PFSK-1 (cell line): ENCODE results near the gene FITM1.

Experiments used
- FOXP2 ChIP-seq: optimal IDR thresholded peaks from 2 replicates; pipeline ENCODE3; 2011; ENCODE audit warnings: borderline replicate concordance, control low read depth, inconsistent platforms; ENCODE audit not compliant: insufficient read depth; ENCODE audit errors: extremely low read length, extremely low read depth
- POLR2AphosphoS5 ChIP-seq: IDR thresholded peaks from 2 replicates; pipeline ENCODE4 v1.6.1; 2012; ENCODE audit warnings: low read depth, mild to moderate bottlenecking, control low read depth, low read length, moderate library complexity
- SIN3A ChIP-seq: IDR thresholded peaks from 2 replicates; pipeline ENCODE4 v1.6.1; 2012; ENCODE audit warnings: mild to moderate bottlenecking, low read length, moderate library complexity, borderline replicate concordance; ENCODE audit not compliant: insufficient read depth
- TAF1 ChIP-seq: IDR thresholded peaks from 2 replicates; pipeline ENCODE4 v1.6.1; 2012; ENCODE audit warnings: low read length, control low read depth, borderline replicate concordance; ENCODE audit not compliant: insufficient read depth

- TF ChIP-seq POLR2AphosphoS5: no peak
- TF ChIP-seq FOXP2: no peak
- no peak for TF ChIP-seq SIN3A
- TF ChIP-seq TAF1: no peak
Observed at GRCh38 chr14:24084440-24084839, 46.0 kb upstream of the FITM1 start.
